ENCODE data around the gene BSN. TPM values are rescaled to one million over a fixed set of nuclear protein-coding genes. Genes with fewer than 3 reads are reported as not detected.
"Not testable (repeated sequence)": the region's sequence is repeated elsewhere in the genome, so short reads cannot be mapped to it uniquely, and the experiment has no call there.

The BSN gene
- total RNA-seq, 4 donors from 2014 or later: 0.04 to 0.36 (median 0.14) TPM

DNA sequence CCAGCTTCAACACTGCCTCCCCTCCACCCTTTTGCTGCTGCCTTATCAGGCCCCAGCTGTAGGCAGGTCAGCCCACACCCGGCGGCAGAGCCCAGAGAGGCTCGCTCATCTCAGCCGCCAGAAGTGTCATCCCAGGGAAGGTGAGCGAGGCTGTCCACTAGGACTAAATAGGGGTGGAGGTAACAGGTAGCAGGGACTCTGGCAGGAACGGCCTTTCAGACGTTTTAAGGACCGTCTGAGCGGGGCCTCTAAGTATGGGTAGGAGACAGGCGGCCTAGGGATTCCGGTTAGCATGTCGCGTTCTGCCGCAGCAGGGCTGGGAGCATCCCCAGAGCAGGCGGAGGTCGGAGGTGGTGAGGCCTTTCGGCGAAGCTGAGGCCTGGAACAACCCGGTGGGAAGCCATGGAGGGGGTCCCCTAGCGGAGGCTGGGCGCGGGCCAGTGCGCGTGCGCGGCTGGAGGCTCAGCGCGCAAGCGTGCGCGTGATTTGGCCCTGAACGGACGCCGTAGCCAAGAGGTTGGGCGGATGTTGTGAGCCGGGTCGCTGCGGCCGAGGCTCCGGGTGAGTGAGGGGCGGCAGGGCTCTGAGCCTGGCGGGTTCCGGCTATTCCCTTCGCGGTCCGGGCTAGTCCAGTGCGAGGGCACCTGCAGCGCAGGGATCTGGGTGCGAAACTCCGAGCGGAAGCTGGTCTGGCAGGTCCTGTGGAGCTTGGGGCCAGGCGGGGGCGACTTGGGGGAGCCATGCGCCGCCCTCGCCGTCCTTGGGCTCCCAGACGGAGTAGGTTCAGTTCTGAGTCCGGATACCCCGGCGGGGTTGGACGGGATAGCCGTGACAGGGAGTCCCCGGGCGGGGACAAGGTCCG is 135.0 kb downstream of the BSN start, which contains the start of the genes MST1 and RNF123:
Gene MST1, minus strand, starts transcription at position 429 of the 862 bp plus-strand sequence. CDS start 783 bp downstream, outside the sequence.
Gene RNF123, plus strand, starts transcription at position 512 of the 862 bp plus-strand sequence. CDS start 1,609 bp downstream, outside the sequence.
- WGBS, 2 donors: 1% methylated on average over 47 to 51 of the region's 66 CpGs

DNA sequence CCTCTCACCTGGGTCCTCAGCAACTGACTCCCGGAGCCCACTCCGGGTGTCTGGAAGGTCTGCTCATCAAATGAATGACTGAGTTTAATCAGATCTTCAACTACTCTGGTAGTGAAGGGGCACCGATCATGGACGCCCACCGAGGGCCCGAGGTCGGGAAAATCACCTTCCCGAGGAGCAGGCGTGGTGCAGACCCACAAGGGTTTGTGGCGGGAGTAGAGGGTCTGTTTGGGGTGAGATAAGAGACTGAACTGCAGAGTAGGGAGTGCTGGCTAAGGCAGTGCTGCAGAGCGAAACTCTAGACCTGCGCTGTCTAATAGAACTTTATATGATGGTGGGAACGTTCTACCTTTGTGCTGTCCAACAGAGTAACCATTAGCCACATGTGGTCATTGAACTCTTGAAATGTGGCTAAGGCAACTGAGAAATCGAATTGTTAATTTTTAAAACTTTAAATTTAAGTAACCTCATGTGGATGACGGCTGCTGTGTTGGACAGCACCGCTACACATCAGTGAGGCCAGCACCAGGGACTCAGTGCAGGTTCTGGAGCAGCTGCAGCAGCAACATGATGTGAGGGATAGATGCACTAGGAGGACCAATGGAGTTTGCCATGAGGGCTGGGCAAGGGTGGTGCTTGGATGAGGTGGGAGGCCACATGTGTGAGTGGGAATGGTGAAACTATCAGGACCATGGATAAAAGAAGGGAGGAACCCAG is 135.8 kb downstream of the BSN start:
- DNase-seq (ENCODE audit: low spot score in 2 of 2); intact Hi-C loops (cut with DNase I; ENCODE audit: low total_unique reads): not testable (repeated sequence)
- WGBS, 2 donors: 9% methylated on average over 16 of the region's 16 CpGs
- peak overlapping the region; percentile 87 for H3K4me3 ChIP-seq (ENCODE audit: low read depth, poor library complexity, severe bottlenecking)

More for the DNA sequence above, 135.0 kb downstream of the BSN start, which contains the start of the genes MST1 and RNF123:
- TF ChIP-seq, protein P1, sequence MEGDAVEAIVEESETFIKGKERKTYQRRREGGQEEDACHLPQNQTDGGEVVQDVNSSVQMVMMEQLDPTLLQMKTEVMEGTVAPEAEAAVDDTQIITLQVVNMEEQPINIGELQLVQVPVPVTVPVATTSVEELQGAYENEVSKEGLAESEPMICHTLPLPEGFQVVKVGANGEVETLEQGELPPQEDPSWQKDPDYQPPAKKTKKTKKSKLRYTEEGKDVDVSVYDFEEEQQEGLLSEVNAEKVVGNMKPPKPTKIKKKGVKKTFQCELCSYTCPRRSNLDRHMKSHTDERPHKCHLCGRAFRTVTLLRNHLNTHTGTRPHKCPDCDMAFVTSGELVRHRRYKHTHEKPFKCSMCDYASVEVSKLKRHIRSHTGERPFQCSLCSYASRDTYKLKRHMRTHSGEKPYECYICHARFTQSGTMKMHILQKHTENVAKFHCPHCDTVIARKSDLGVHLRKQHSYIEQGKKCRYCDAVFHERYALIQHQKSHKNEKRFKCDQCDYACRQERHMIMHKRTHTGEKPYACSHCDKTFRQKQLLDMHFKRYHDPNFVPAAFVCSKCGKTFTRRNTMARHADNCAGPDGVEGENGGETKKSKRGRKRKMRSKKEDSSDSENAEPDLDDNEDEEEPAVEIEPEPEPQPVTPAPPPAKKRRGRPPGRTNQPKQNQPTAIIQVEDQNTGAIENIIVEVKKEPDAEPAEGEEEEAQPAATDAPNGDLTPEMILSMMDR (IDR thresholded peaks at IDR 0.05): no peak
- TF ChIP-seq POLR2A (IDR thresholded peaks at IDR 0.05): no peak
- H3K4me3 ChIP-seq (ENCODE audit: low read depth, poor library complexity, severe bottlenecking): peak within 1 kb of the TSS; percentile 87
- intact Hi-C loops (cut with DNase I; ENCODE audit: low total_unique reads): no loop called here
- peak; percentile 76 to 97 for DNase-seq (ENCODE audit: low spot score in 2 of 2)

DNA sequence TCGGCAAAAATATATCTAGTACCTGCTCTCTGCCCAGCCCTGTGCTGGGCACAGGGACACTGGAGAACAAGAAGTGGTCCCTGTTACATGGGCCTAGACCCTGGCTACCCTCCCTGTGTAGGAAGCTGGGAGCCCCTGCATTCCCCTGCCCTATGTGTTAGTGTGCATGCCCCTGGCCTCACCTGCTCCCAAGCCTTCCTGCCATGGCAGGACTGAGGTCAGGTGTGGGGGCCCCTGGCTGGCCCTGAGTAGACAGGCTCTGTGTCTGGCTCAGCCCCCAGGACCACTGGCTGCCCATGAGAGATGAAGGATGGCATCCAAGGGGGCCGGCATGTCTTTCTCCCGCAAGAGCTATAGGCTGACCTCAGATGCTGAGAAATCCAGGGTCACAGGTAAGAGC is 136.6 kb downstream of the BSN start:
- DNase-seq (ENCODE audit: low spot score in 2 of 2); H3K4me3 ChIP-seq (ENCODE audit: low read depth, poor library complexity, severe bottlenecking); intact Hi-C loops (cut with DNase I; ENCODE audit: low total_unique reads): not testable (repeated sequence)
- 89 to 90% methylated on average over 2 to 3 of the region's 3 CpGs for WGBS, 2 donors

DNA sequence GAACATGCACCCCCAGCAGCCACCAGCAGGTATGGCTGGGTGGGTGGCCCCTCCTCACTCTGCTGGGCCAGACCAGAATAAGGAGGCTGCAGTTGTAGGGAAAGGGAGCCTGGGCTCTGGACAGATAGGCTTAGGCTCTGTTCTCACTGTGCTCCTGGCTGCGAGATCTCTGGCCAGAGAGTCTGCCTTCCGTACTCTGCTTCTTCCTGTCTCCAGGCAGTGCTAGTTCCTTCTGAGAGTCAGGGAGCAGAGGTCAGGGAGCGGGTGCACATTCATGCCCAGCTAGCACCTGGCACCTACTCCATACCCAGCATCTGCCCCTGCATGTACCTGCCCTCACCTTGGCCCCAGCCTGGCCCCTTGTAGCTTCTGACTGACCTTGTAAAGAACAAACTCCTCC is 137.2 kb downstream of the BSN start:
- intact Hi-C loops (cut with DNase I; ENCODE audit: low total_unique reads); DNase-seq (ENCODE audit: low spot score in 2 of 2); H3K4me3 ChIP-seq (ENCODE audit: low read depth, poor library complexity, severe bottlenecking): not testable (repeated sequence)
- WGBS, 2 donors: 74 to 100% methylated on average over 3 of the region's 3 CpGs

DNA sequence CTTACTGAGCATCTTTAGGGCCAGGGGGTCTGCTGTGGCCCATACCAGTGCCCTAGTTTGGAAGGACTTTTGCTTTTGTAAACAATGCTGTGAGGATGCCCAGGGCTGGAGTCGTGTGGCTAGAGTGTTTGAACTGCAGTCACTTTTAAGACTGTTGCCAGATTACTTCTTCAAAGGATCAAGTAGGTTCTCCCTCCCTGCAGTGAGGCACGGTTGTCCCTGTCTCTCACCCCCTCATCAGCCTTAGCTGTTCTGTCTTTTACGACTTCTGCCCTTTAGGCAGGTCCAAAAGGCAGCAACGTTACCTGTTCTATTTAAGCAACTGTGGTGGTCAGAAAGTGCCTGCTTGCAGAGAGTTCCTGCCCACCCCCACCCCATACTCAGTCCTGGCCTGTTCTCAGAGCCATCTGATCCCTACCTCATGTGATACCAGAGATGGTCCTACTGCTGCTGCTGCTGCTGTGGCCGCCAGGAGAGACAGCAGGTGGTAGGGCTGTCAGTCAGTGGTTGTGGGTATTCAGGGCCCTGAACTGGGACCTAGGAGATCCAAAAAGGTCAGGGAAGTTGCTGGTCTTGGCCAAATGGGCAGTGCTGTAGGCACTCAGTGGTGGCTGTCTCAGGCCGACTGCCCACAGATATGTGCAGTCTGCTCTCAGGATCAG is 140.3 kb downstream of the BSN start:
- H3K4me3 ChIP-seq (ENCODE audit: low read depth, poor library complexity, severe bottlenecking); intact Hi-C loops (cut with DNase I; ENCODE audit: low total_unique reads); DNase-seq (ENCODE audit: low spot score in 2 of 2): not testable (repeated sequence)
- 66 to 74% methylated on average over 6 of the region's 6 CpGs for WGBS, 2 donors

DNA sequence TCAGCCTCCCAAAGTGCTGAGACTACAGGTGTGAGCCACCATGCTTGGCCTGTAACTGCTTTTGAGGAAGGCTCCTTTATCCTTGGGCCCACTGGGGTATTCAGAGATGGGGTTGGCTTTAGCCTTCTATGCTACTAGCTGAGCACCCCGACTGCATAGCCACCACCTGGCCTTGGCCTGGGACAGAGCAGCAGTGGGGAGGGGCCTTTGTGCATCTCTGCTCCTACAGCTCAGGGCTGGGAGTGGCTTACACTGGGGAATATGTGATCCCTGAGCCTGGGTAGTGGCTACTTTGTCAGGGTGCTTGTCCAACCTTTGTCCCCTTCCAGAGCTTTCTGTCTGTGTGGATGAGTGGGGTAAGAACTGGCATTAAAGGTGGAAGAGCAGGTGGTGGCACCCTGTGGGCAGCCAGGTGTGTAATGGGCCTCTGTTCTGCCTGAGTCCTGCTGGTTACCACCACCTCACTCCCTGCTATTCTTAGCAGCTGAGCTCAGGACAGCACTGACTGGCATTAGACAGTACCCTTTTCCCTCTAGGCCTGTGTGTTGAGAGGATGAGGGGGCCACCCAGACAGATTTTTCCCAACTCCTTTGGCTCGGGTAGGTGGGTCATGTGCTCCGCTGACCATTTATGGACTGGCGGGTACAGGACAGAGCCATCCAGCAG is 141.2 kb downstream of the BSN start:
- H3K4me3 ChIP-seq (ENCODE audit: low read depth, poor library complexity, severe bottlenecking); intact Hi-C loops (cut with DNase I; ENCODE audit: low total_unique reads): not testable (repeated sequence)
- WGBS, 2 donors: 89% methylated on average over 3 to 4 of the region's 4 CpGs

DNA sequence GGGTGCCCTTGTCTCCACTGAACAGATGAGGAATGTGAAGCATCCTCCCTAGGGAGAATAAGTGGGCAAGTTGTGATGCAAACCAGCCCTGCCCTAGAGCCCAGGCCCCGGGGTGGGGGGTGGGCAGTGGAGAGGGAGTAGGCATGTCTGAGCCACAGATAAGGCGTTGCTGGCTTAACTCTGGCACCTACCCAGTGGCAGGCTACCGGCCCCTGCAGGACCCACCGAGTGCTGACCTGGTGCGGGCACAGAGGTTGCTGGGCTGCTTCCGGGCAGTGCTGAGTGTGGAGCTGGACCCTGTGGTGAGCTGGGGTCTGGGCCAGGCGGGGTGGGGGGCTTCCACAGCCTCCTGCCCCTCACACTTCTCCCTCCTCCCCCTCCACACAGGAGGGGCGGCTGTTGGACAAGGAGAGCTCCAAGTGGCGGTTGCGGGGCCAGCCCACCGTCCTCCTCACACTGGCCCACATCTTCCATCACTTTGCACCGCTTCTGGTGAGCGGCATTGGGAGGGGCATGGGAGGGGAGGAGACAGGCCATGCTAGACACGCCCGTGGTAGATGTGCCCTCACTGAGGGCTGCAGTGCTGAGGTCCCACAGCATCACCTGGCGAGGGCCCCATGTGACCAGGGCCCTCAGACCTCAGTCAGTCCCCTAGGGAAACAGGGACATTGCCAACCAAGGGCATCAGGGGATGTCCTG is 145.2 kb downstream of the BSN start:
- WGBS, 2 donors: 84 to 87% methylated on average over 15 to 16 of the region's 16 CpGs
- TF ChIP-seq, protein P1 (IDR thresholded peaks at IDR 0.05): no peak
- TF ChIP-seq POLR2A (IDR thresholded peaks at IDR 0.05): no peak
- intact Hi-C loops (cut with DNase I; ENCODE audit: low total_unique reads): no loop called here
- H3K4me3 ChIP-seq (ENCODE audit: low read depth, poor library complexity, severe bottlenecking): no peak overlapping the region
- DNase-seq (ENCODE audit: low spot score in 2 of 2): no peak

More for the DNA sequence above, 141.2 kb downstream of the BSN start:
- DNase-seq (ENCODE audit: low spot score in 2 of 2): not testable (repeated sequence)
